H1 (cell line): Measurements from ENCODE around the gene KHDC1L. TPM values are rescaled to one million over a fixed set of nuclear protein-coding genes. Genes with fewer than 3 reads are reported as not detected.

ENCODE experiments used
- CTCF ChIA-PET: fragments of 300-600 bp; sonication (Branson Sonifier 250); formaldehyde crosslinking; loops from one replicate; lab custom pipeline; 2021; ENCODE audit not compliant: partially characterized antibody; lab: Charles Lee
- POLR2A ChIA-PET: fragments of 300-600 bp; sonication (Branson Sonifier 250); formaldehyde crosslinking; loops from one replicate; lab custom pipeline; 2021; ENCODE audit warnings: inconsistent platforms; ENCODE audit not compliant: partially characterized antibody; lab: Charles Lee
- DNase-seq, 2 experiments: peaks; one replicate each; pipeline versions ENCODE4 v3.0.0 to v3.0.0-alpha.2; 2010 to 2022; ENCODE audit warnings: low spot score in 2 of 2, low read depth in 1 of 2, mixed read lengths in 1 of 2
- FAIRE-seq: peaks from 2 replicates; lab custom pipeline; 2011; peaks lifted over from hg19 to GRCh38; lab: Jason Lieb, UNC
- H2AFZ ChIP-seq: 2 replicates; pipeline ENCODE4 v1.8.1; 2012; ENCODE audit warnings: low read length, inconsistent platforms
- H2AK5ac ChIP-seq: 2 replicates; pipeline ENCODE4 v1.6.1; 2013; ENCODE audit warnings: low read depth, low read length
- H2BK120ac ChIP-seq: replicated peaks from 2 replicates; pipeline ENCODE3; 2013; ENCODE audit warnings: low read depth, low read length, inconsistent platforms
- H2BK12ac ChIP-seq: 2 replicates; pipeline ENCODE4 v1.6.1; 2013; ENCODE audit warnings: low read depth, low read length
- H2BK15ac ChIP-seq: 2 replicates; pipeline ENCODE4 v1.6.1; 2013; ENCODE audit warnings: low read length
- H2BK20ac ChIP-seq: 2 replicates; pipeline ENCODE4 v1.6.1; 2013; ENCODE audit warnings: low read length
- H2BK5ac ChIP-seq: 2 replicates; pipeline ENCODE4 v1.6.1; 2013; ENCODE audit warnings: low read depth, low read length
- H3K14ac ChIP-seq: 2 replicates; pipeline ENCODE4 v1.6.1; 2013; ENCODE audit warnings: inconsistent platforms; ENCODE audit not compliant: insufficient read length
- H3K18ac ChIP-seq: 2 replicates; pipeline ENCODE4 v1.6.1; 2013; ENCODE audit warnings: low read length; ENCODE audit errors: extremely low read depth
- H3K23ac ChIP-seq: 2 replicates; pipeline ENCODE4 v1.6.1; 2013; ENCODE audit warnings: inconsistent platforms; ENCODE audit not compliant: insufficient read length
- H3K23me2 ChIP-seq: 2 replicates; pipeline ENCODE4 v1.6.1; 2013; ENCODE audit warnings: low read depth, low read length
- H3K27ac ChIP-seq: 2 replicates; pipeline ENCODE4 v1.6.1; 2011; ENCODE audit warnings: low read depth, low read length, inconsistent platforms
- H3K27me3 ChIP-seq, 4 experiments: replicated peaks in 1 of 4; 1 replicate in 1 of 4; 2 replicates in 3 of 4; pipeline versions ENCODE4 v1.6.1 to v1.8.1; 2011 to 2013; ENCODE audit warnings: low read length in 3 of 4, mild to moderate bottlenecking in 3 of 4, inconsistent platforms in 2 of 4, mixed read lengths in 2 of 4, moderate library complexity in 1 of 4; ENCODE audit not compliant: control insufficient read depth in 3 of 4, insufficient read depth in 3 of 4; ENCODE audit errors: extremely low read depth in 1 of 4
- H3K36me3 ChIP-seq, 4 experiments: 2 replicates each; pipeline versions ENCODE4 v1.6.1 to v1.8.1; 2011 to 2013; ENCODE audit warnings: mild to moderate bottlenecking in 4 of 4, low read length in 3 of 4, moderate library complexity in 2 of 4, control low read depth in 1 of 4, inconsistent platforms in 1 of 4; ENCODE audit not compliant: insufficient read depth in 4 of 4, control insufficient read depth in 2 of 4
- H3K4ac ChIP-seq: replicated peaks from 2 replicates; pipeline ENCODE3; 2013; ENCODE audit warnings: low read length, low read depth, mixed read lengths, inconsistent platforms; ENCODE audit not compliant: insufficient read length
- H3K4me1 ChIP-seq, 4 experiments: replicated peaks in 1 of 4; 1 replicate in 1 of 4; 2 replicates in 3 of 4; pipeline versions ENCODE4 v1.6.1 to v1.8.1; 2011 to 2013; ENCODE audit warnings: low read length in 3 of 4, inconsistent platforms in 2 of 4, mixed read lengths in 1 of 4; ENCODE audit not compliant: insufficient read depth in 4 of 4, control insufficient read depth in 3 of 4
- H3K4me2 ChIP-seq, 2 experiments: 2 replicates each; pipeline versions ENCODE4 v1.6.1 to v1.8.1; 2011 to 2013; ENCODE audit warnings: low read depth in 2 of 2, low read length in 2 of 2, control low read depth in 1 of 2, inconsistent platforms in 1 of 2, mild to moderate bottlenecking in 1 of 2; ENCODE audit not compliant: insufficient read depth in 1 of 2
- H3K4me3 ChIP-seq, 4 experiments: fragments of 200-600, 300-600 bp in 1 of 4; sonication (generic), shearing (Covaris generic), sonication (Bioruptor Twin) in 1 of 4; 2 replicates each; pipeline versions ENCODE4 v1.5.1 to v1.8.1; 2011 to 2016; ENCODE audit warnings: low read length in 4 of 4, low read depth in 3 of 4, control low read depth in 2 of 4, inconsistent platforms in 2 of 4, mild to moderate bottlenecking in 2 of 4, mixed read lengths in 1 of 4, moderate library complexity in 1 of 4; ENCODE audit not compliant: insufficient read depth in 2 of 4; ENCODE audit errors: extremely low read depth in 1 of 4
- H3K56ac ChIP-seq: replicated peaks from 2 replicates; pipeline ENCODE3; 2013; ENCODE audit warnings: low read depth, mild to moderate bottlenecking, mixed read lengths, low read length, inconsistent platforms; ENCODE audit not compliant: insufficient read length
- H3K79me1 ChIP-seq: 2 replicates; pipeline ENCODE4 v1.6.1; 2013; ENCODE audit warnings: low read depth, low read length, control low read depth
- H3K79me2 ChIP-seq, 2 experiments: 2 replicates each; pipeline versions ENCODE4 v1.6.1 to v1.8.1; 2012 to 2013; ENCODE audit warnings: low read length in 2 of 2, mild to moderate bottlenecking in 2 of 2, inconsistent platforms in 1 of 2; ENCODE audit not compliant: insufficient read depth in 2 of 2, control insufficient read depth in 1 of 2
- H3K9ac ChIP-seq, 4 experiments: replicated peaks in 1 of 4; 1 replicate in 1 of 4; 2 replicates in 3 of 4; pipeline versions ENCODE4 v1.6.1 to v1.8.1; 2011 to 2013; ENCODE audit warnings: low read depth in 3 of 4, low read length in 3 of 4, control low read depth in 2 of 4, mild to moderate bottlenecking in 2 of 4, moderate library complexity in 2 of 4, inconsistent platforms in 1 of 4; ENCODE audit errors: extremely low read depth in 1 of 4
- H3K9me3 ChIP-seq, 2 experiments: 2 replicates each; pipeline versions ENCODE4 v1.6.1 to v1.8.1; 2012 to 2013; ENCODE audit warnings: mild to moderate bottlenecking in 2 of 2, moderate library complexity in 2 of 2, control low read depth in 1 of 2, inconsistent platforms in 1 of 2, low read depth in 1 of 2, low read length in 1 of 2, mixed read lengths in 1 of 2; ENCODE audit not compliant: insufficient read depth in 2 of 2
- H4K20me1 ChIP-seq, 2 experiments: replicated peaks in 1 of 2; 2 replicates each; pipeline versions ENCODE3 to v1.8.1; 2011 to 2013; ENCODE audit warnings: inconsistent platforms in 2 of 2, low read length in 2 of 2, mild to moderate bottlenecking in 1 of 2; ENCODE audit not compliant: insufficient read depth in 2 of 2, control insufficient read depth in 1 of 2
- H4K5ac ChIP-seq: 2 replicates; pipeline ENCODE4 v1.6.1; 2013; ENCODE audit warnings: low read length, low read depth, mixed read lengths, inconsistent platforms; ENCODE audit not compliant: insufficient read length
- H4K8ac ChIP-seq: 2 replicates; pipeline ENCODE4 v1.8.0; 2013; ENCODE audit warnings: mild to moderate bottlenecking, moderate library complexity, low read length, inconsistent platforms; ENCODE audit not compliant: insufficient read depth; ENCODE audit errors: extremely low read depth
- H4K91ac ChIP-seq: replicated peaks from 2 replicates; pipeline ENCODE3; 2013; ENCODE audit warnings: low read length, mixed read lengths, inconsistent platforms; ENCODE audit not compliant: insufficient read length
- BRCA1 ChIP-seq: IDR thresholded peaks from 2 replicates; pipeline ENCODE4 v1.6.1; 2012; ENCODE audit warnings: low read depth, low read length, improper control_type of control experiment
- CTBP2 ChIP-seq: IDR thresholded peaks from 2 replicates; pipeline ENCODE4 v1.7.0; 2011; ENCODE audit warnings: borderline replicate concordance, mild to moderate bottlenecking, moderate library complexity, mixed read lengths, low read length; ENCODE audit not compliant: insufficient read depth, insufficient read length
- E2F6 ChIP-seq: IDR thresholded peaks from 2 replicates; pipeline ENCODE4 v1.6.1; 2012; ENCODE audit warnings: inconsistent platforms
- JUND ChIP-seq: IDR thresholded peaks from 2 replicates; pipeline ENCODE4 v1.6.1; 2011; ENCODE audit warnings: mild to moderate bottlenecking, improper control_type of control experiment, low read length
- KDM4A ChIP-seq: IDR thresholded peaks from one replicate; pipeline ENCODE4 v1.7.1; 2012; ENCODE audit warnings: low read depth, mild to moderate bottlenecking, moderate library complexity, low read length, inconsistent platforms; ENCODE audit not compliant: severe bottlenecking
- NANOG ChIP-seq: IDR thresholded peaks from 2 replicates; pipeline ENCODE4 v1.6.1; 2011; ENCODE audit warnings: low read length, low read depth, mild to moderate bottlenecking, inconsistent platforms; ENCODE audit not compliant: insufficient read depth, poor library complexity, severe bottlenecking
- PHF8 ChIP-seq: fragments of 200-600 bp; sonication (generic); conservative IDR thresholded peaks from 2 replicates; pipeline ENCODE4 v1.7.1; 2012; ENCODE audit warnings: low read depth, mild to moderate bottlenecking, inconsistent platforms, low read length, moderate library complexity
- SIN3A ChIP-seq, 2 experiments: IDR thresholded peaks in 1 of 2; conservative IDR thresholded peaks in 1 of 2; 2 replicates each; pipeline ENCODE4 v1.6.1; 2011 to 2012; ENCODE audit warnings: low read length in 2 of 2, improper control_type of control experiment in 1 of 2, low read depth in 1 of 2, mild to moderate bottlenecking in 1 of 2
- ZNF274 ChIP-seq: IDR thresholded peaks from 2 replicates; pipeline ENCODE4 v1.7.0; 2012; ENCODE audit warnings: low read length, borderline replicate concordance; ENCODE audit errors: extremely low read depth
- WGBS, 2 experiments: shearing (Covaris generic) in 1 of 2; methylation state at CpG; one replicate each; pipeline versions ENCODE4 v1.1.6 to v1.1.7; 2013 to 2015; ENCODE audit warnings: low lambda C conversion rate in 2 of 2, mixed read lengths in 2 of 2, inconsistent platforms in 1 of 2, low coverage in 1 of 2, missing lambda C conversion rate in 1 of 2; ENCODE audit not compliant: insufficient replicate concordance in 2 of 2, insufficient coverage in 1 of 2, insufficient read length in 1 of 2; ENCODE audit errors: extremely low coverage in 1 of 2, missing lambda C conversion rate in 1 of 2; 5-methylcytosine and 5-hydroxymethylcytosine counted together
- polyA plus RNA-seq, 7 experiments: library from polyadenylated mRNA; depleted of rRNA in 3 of 7; stranded (reverse) in 5 of 7; unstranded in 2 of 7; fragments of >200 nt in 5 of 7; fragments of 200-250 nt in 2 of 7; gene quantifications; 1 replicate in 5 of 7; 2 replicates in 1 of 7; 4 replicates in 1 of 7; pipeline versions ENCODE4 v1.2.1 to v1.2.3, GENCODE V29; 2011 to 2013; ENCODE audit warnings: missing spikeins in 2 of 7, mixed read lengths in 2 of 7
- total RNA-seq: library from RNA; stranded (reverse); fragmentation: NEBNext Ultra II Directional; extraction: Animal tissue kit (Norgen Biotek cat#: 25700); gene quantifications from 2 replicates; pipeline ENCODE4 v1.2.1, GENCODE V29; 2021
- TF ChIP-seq, protein P1 (sequence below), 3 experiments: IDR thresholded peaks; 1 replicate in 2 of 3; 2 replicates in 1 of 3; pipeline versions ENCODE4 v1.5.1 to v1.6.1; 2011; ENCODE audit warnings: low read length in 3 of 3, mild to moderate bottlenecking in 3 of 3, inconsistent platforms in 2 of 3, low read depth in 1 of 3, moderate library complexity in 1 of 3; ENCODE audit not compliant: insufficient read depth in 1 of 3; ENCODE audit errors: control extremely low read depth in 1 of 3

The KHDC1L gene
- total and polyA plus RNA-seq, 2 of the 8 experiments (the other 6 are each of a cell fraction or from before 2014, with no cell fraction given): 0.14 TPM; not detected in 1

DNA sequence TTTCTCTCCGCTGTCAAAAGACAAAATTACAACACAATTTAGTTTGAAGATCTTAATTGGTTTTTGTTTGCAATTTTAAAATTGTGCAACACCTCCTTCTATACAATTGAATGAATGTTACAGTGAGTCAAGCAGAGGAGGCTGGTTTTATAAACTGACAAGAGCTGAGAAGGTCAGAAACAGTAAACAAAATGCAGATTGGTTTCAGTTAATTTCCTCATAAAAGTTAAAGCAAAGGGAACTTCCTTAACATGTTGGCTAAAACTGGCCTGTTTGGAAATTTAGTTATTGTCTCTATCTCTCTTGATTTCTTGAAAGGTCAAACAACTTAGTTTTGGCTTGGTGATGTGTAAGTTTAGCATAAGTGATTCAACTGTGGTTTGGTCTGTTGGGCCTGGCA is 22.2 kb downstream of the KHDC1L start:
- no peak overlapping the region for H3K14ac ChIP-seq
- DNase-seq (no peak), FAIRE-seq (no peak)
- no peaks in the 10 kb centered on the region for H3K23me2 ChIP-seq
- 96% methylated on average over 1 of the region's 1 CpG; no CpG with 5 or more reads in 1 of the 2 experiments for WGBS, 2 experiments
- no peak overlapping the region for H3K4ac ChIP-seq
- H4K91ac ChIP-seq: no peak overlapping the region
- no peak overlapping the region for H3K4me2 ChIP-seq
- CTCF ChIA-PET: interaction anchor here (0.9 kb wide), 1 partner anchor 588 kb away, joined by 3 read pairs; no protein-coding TSS in a partner anchor
- H3K4me3 ChIP-seq: no peak overlapping the region
- no peaks in the 10 kb centered on the region for H3K27me3 ChIP-seq
- no peak overlapping the region for H2BK12ac ChIP-seq
- H3K18ac ChIP-seq: no peak overlapping the region
- no peak overlapping the region for H2BK15ac ChIP-seq
- no peaks in the 10 kb centered on the region for H3K79me2 ChIP-seq
- H3K9ac ChIP-seq: no peak overlapping the region
- no peak overlapping the region for H3K27ac ChIP-seq
- H2AK5ac ChIP-seq: no peak overlapping the region
- H3K9me3 ChIP-seq: peaks cover 3 to 12% of the 10 kb centered on the region in 2 experiments; a peak in 3 of 4 replicates
- no peak overlapping the region for H4K5ac ChIP-seq
- H2BK20ac ChIP-seq: no peak overlapping the region
- no peaks in the 10 kb centered on the region for H3K79me1 ChIP-seq
- H2BK120ac ChIP-seq: no peak overlapping the region
- no peak overlapping the region for H3K56ac ChIP-seq
- no peaks in the 10 kb centered on the region for H4K20me1 ChIP-seq
- POLR2A ChIA-PET: no interaction called here
- no peak overlapping the region for H3K23ac ChIP-seq
- no peak overlapping the region for H4K8ac ChIP-seq
- peaks cover 0 to 4% (median 0%) of the 10 kb centered on the region in 4 experiments; a peak in 2 of 7 replicates for H3K4me1 ChIP-seq
- H3K36me3 ChIP-seq: no peaks in the 10 kb centered on the region
- H2BK5ac ChIP-seq: no peak overlapping the region
- no peak overlapping the region for H2AFZ ChIP-seq
- TF ChIP-seq E2F6 (no peak), NANOG (no peak), BRCA1 (no peak), CTBP2 (no peak), KDM4A (no peak), PHF8 (no peak), SIN3A (conservative IDR thresholded peaks at IDR 0.05 in 1 of 2, IDR thresholded peaks at IDR 0.05 in 1 of 2; ENCODE audit: low read depth in 1 of 2, low read length in 2 of 2) (no peak), ZNF274 (no peak), JUND (no peak)
- TF ChIP-seq, protein P1, sequence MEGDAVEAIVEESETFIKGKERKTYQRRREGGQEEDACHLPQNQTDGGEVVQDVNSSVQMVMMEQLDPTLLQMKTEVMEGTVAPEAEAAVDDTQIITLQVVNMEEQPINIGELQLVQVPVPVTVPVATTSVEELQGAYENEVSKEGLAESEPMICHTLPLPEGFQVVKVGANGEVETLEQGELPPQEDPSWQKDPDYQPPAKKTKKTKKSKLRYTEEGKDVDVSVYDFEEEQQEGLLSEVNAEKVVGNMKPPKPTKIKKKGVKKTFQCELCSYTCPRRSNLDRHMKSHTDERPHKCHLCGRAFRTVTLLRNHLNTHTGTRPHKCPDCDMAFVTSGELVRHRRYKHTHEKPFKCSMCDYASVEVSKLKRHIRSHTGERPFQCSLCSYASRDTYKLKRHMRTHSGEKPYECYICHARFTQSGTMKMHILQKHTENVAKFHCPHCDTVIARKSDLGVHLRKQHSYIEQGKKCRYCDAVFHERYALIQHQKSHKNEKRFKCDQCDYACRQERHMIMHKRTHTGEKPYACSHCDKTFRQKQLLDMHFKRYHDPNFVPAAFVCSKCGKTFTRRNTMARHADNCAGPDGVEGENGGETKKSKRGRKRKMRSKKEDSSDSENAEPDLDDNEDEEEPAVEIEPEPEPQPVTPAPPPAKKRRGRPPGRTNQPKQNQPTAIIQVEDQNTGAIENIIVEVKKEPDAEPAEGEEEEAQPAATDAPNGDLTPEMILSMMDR (IDR thresholded peaks at IDR 0.05; ENCODE audit: control extremely low read depth in 1 of 3, insufficient read depth in 1 of 3, low read depth in 1 of 3, low read length in 3 of 3): no peak
